Fibroblast of pulmonary artery (primary cell): Measurements from ENCODE around the gene KRT1.

Experiments used
- DNase-seq: peaks from one replicate; pipeline ENCODE4 v3.0.0-alpha.2; 2010; ENCODE audit warnings: low read depth
- H3K4me3 ChIP-seq: replicated peaks from 2 replicates; pipeline ENCODE4 v1.5.1; 2011; ENCODE audit warnings: low read depth, mild to moderate bottlenecking, control low read depth, low read length, moderate library complexity
- TF ChIP-seq, protein P1 (sequence below): IDR thresholded peaks from 2 replicates; pipeline ENCODE4 v1.5.1; 2011; ENCODE audit warnings: mild to moderate bottlenecking, control low read depth, low read length, inconsistent platforms; ENCODE audit errors: missing control alignments

KRT1 gene

DNA sequence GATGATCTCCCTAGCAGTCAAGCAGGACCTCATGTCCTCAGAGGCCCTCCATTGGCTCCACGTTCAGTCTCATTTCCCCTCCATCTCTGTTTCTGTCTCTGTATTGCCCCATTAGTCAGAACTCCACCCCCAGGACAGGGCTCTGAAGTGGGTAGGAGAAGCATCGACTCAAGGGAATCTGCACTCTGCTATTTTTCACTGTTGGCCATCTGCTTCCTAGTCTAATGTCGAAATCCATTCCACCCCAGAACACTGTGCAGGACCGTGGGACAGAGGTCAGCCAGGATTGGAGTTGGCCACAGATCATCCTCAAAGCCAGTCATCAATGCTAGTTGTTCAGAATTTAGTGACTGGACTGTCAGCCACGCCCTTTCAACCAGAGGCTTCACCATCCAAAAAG lies 13.1 kb upstream of the KRT1 start:
- no peak for DNase-seq
- no peak overlapping the region for H3K4me3 ChIP-seq
- TF ChIP-seq, protein P1, sequence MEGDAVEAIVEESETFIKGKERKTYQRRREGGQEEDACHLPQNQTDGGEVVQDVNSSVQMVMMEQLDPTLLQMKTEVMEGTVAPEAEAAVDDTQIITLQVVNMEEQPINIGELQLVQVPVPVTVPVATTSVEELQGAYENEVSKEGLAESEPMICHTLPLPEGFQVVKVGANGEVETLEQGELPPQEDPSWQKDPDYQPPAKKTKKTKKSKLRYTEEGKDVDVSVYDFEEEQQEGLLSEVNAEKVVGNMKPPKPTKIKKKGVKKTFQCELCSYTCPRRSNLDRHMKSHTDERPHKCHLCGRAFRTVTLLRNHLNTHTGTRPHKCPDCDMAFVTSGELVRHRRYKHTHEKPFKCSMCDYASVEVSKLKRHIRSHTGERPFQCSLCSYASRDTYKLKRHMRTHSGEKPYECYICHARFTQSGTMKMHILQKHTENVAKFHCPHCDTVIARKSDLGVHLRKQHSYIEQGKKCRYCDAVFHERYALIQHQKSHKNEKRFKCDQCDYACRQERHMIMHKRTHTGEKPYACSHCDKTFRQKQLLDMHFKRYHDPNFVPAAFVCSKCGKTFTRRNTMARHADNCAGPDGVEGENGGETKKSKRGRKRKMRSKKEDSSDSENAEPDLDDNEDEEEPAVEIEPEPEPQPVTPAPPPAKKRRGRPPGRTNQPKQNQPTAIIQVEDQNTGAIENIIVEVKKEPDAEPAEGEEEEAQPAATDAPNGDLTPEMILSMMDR = no peak

DNA sequence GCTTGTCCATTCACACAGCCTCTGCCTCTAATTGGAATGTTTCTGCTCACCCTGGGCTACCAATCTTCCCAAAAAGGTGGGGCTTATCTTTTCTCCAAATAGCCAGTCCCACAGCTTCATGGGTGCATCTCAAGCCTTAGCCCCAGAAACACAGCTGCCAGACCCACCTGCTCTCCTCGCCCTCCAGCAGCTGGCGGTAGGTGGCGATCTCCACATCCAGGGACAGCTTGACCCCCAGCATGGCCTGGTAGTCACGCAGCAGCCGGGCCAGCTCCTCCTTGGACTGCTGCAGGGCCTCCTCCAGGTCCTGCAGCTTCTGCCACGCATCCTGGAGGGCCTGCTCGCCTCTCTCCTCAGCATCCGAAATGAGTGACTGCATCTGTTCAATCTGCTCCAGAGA lies 12.0 kb upstream of the KRT1 start:
- no peak overlapping the region for H3K4me3 ChIP-seq
- no peak for DNase-seq
- TF ChIP-seq, protein P1 = peak; percentile 27

DNA sequence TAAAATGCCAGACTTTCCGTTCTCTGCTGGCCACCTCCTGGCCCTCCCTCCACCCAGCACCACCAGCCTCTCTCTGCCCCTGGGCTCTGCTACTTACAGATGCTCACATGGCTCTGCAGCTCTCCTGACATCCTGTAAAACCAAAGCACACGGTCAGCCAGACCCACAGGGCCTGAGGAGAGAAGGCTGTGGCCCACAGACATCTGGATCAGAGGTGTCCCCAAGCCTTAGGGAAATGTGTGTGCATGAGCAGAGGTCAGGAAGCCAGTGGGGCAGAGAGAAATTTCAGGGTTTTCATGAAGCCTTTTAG lies 11.6 kb upstream of the KRT1 start:
- no peak overlapping the region for H3K4me3 ChIP-seq
- DNase-seq = no peak
- TF ChIP-seq, protein P1 = no peak

DNA sequence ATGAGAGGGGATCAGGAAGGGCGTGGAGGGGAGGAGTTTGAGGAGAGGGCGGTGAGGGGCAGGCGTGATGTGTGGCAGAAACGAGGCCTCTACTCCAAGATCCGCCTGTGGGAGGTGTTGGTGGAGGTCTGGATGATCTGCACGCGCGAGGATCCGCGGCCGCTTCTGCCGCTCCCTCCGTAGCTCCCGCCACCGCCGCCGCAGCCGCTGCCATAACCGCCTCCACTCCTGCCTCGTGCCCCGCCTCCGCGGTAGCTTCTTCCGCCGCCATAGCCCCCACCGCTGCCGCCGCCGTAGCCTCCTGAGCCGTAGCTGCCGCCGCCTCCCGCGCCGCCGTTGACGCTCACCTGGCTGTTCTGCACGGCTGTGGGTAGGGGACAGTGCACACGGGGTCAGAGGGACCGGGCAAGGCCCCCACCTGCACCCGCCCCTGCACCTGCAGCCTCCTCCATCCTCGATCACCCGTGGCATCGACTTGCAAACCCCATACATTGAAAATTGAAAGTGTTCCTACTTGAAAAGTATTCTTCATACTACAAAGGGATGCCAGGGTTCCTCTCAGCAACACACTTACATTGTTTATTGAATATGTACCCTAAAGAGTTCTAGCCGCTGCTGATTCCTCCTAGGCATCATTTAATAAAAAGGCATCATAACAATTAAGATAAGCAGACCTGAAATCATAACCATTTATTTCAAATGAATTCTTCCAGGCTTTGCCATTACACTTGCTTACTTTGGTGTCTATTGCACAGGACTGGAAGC lies 11.1 kb upstream of the KRT1 start:
- H3K4me3 ChIP-seq = no peak overlapping the region
- no peak for DNase-seq
- TF ChIP-seq, protein P1 = no peak

DNA sequence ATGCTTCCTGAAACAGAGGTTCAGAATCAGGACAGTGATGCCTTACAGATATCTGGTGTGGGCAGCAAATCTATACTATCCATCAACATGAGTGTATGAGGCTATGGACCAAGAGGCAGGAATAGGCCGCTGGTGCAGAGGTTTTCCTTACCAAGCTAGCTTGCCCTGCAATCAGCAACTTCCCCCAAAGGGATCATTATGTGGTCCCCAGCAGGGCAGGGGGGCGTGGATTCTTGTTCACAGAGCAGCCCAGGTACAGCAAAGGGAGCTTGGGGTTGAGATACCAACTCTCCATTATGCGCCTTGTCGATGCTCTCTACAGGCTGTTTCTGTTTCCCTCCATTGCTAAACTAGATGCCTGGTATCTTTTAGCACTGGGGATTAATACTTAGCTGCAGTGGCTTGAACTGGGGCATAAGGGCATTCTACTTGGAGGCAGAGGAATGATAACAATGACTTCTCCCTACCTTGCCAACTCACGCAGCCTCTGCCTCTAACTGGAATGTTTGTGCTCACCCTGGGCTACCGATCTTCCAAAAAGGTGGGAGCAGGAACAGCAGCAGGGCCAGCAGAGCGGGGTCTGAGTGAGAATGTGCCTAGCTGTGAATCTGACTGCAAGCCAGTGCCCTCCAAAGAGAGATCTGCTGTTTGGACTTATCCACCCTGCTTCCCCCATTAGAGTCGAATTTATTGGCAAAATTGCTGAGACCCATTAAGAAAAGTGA lies 10.3 kb upstream of the KRT1 start:
- TF ChIP-seq, protein P1 = no peak
- H3K4me3 ChIP-seq = no peak overlapping the region

DNA sequence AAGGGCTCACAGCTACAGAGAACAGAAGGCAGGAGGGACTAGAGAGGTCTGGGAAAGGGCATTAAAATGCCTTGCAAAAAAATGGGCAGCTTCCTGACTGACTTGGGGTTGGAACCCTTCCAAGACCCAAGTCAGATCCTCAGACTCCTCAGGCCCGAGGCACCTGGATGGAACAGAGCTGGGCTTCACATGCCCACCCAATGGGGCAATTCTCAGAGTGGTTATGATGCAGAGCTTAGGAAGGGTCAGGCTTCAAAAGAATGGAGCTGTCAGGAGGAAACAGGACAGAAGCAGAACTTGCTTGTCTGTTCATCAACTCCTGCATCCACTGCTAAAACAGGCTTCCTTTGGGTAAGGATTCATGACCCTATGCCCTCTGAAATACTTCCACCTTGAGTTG lies 9.7 kb upstream of the KRT1 start:
- TF ChIP-seq, protein P1 = no peak
- H3K4me3 ChIP-seq = no peak overlapping the region
- no peak for DNase-seq

More for the DNA sequence above, 10.3 kb upstream of the KRT1 start:
- no peak for DNase-seq
